ENCODE results near the gene EFHD2. TPM values are rescaled to one million over a fixed set of nuclear protein-coding genes. Genes with fewer than 3 reads are reported as not detected.

The EFHD2 gene
- total RNA-seq, 2 donors from 2014 or later, result 36.0 to 71.3 TPM

DNA sequence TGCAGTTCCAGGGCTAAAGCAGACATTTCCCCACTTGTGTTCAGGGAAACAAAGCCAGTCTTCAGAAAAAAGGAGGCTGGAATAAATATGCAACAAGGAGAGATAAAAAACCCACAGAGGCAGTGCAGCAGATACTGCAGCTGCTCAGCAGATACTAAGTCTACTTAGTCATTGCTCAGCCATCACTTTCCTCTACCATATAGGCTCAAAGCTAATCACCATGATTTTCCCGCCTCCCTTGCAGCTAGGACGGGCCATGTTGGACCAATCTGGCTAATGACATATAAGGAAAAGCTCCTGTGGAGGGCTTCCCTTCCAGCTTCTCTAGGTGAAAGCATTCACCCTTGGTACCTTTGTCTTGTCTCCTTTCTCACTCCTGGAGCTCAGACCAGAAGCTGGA lies 10.0 kb upstream of the EFHD2 start:
- Histone ChIP-seq H3K9me3 (peaks cover 6% of the 10 kb centered on the region), H3K4me1 (ENCODE audit: control insufficient read depth in 1 of 2, low read depth in 2 of 2) (peaks cover 0 to 9% of the 10 kb centered on the region in 2 donors), H3K4me3 (no peak overlapping the region), H3K27ac (no peak overlapping the region), H3K27me3 (replicated peaks; ENCODE audit: insufficient read depth) (no peaks in the 10 kb centered on the region), H3K36me3 (no peaks in the 10 kb centered on the region)
- DNase-seq (ENCODE audit: low spot score) (no peak), ATAC-seq (ENCODE audit: insufficient number of reproducible peaks, low FRiP score, low read depth) (no peak)
- TF ChIP-seq, protein P1, sequence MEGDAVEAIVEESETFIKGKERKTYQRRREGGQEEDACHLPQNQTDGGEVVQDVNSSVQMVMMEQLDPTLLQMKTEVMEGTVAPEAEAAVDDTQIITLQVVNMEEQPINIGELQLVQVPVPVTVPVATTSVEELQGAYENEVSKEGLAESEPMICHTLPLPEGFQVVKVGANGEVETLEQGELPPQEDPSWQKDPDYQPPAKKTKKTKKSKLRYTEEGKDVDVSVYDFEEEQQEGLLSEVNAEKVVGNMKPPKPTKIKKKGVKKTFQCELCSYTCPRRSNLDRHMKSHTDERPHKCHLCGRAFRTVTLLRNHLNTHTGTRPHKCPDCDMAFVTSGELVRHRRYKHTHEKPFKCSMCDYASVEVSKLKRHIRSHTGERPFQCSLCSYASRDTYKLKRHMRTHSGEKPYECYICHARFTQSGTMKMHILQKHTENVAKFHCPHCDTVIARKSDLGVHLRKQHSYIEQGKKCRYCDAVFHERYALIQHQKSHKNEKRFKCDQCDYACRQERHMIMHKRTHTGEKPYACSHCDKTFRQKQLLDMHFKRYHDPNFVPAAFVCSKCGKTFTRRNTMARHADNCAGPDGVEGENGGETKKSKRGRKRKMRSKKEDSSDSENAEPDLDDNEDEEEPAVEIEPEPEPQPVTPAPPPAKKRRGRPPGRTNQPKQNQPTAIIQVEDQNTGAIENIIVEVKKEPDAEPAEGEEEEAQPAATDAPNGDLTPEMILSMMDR (IDR thresholded peaks at IDR 0.05), result no peak

DNA sequence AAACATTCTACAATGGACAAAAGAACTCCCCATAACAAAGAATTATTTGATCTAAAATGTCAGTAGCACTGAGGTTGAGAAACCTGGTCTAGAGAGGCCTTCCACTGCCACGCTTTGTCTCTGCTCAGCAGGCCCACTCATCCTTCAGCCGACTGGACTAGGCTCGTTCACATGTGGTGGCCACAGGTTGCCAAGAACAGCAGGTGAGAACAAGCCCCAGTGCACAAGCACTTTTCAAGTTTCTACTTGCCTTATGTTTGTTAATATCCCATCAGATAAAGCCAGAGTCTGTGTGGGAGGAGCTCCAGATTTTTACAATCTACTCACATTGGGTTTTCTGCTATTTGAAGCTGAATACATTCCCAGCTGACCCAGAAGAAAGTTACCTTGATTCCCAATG lies 9.1 kb upstream of the EFHD2 start:
- no peak overlapping the region for H3K27ac ChIP-seq
- peaks cover 6% of the 10 kb centered on the region for H3K9me3 ChIP-seq
- peaks cover 0 to 9% of the 10 kb centered on the region in 2 donors for H3K4me1 ChIP-seq (ENCODE audit: control insufficient read depth in 1 of 2, low read depth in 2 of 2)
- H3K27me3 ChIP-seq (replicated peaks; ENCODE audit: insufficient read depth), result no peaks in the 10 kb centered on the region
- H3K4me3 ChIP-seq, result no peak overlapping the region
- no peaks in the 10 kb centered on the region for H3K36me3 ChIP-seq
- DNase-seq (ENCODE audit: low spot score), result no peak
- ATAC-seq (ENCODE audit: insufficient number of reproducible peaks, low FRiP score, low read depth), result no peak
- TF ChIP-seq, protein P1 (IDR thresholded peaks at IDR 0.05), result no peak

DNA sequence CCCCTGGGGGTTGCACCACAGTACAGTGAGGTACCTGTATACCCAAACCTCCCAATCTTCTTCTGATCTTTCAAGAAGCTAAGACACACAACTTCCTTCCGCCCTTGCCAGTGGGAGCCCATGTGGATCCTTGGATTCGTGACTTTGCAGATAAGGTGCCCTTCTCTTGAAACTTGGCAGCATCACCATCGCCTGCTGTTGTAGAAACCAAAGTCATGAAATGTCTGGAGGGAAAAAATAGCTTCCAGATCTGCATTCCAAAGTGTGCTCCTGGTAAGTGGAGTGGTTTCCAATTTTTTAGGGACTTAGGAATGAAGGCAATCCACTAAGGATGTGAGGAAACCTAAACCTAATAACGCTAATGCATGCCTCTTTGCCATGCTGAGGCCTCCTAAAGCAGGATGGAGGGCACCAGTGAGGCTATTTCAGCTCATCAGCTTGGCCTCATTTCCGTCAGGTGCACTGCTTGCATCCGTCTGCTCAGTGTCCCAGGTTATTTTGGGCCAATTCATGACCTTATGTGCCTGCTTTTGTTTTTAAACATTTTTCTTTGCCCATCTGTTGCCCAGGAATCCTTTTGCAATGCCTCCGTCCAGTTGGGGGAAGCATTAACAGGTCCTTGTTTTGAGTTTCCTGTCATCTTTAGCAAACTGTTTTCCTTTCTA lies 8.2 kb upstream of the EFHD2 start:
- ATAC-seq (ENCODE audit: insufficient number of reproducible peaks, low FRiP score, low read depth) (no peak), DNase-seq (ENCODE audit: low spot score) (no peak)
- Histone ChIP-seq H3K4me3 (no peak overlapping the region), H3K4me1 (ENCODE audit: control insufficient read depth in 1 of 2, low read depth in 2 of 2) (peaks cover 0 to 9% of the 10 kb centered on the region in 2 donors), H3K36me3 (no peaks in the 10 kb centered on the region), H3K27ac (no peak overlapping the region), H3K9me3 (peaks cover 6% of the 10 kb centered on the region), H3K27me3 (replicated peaks; ENCODE audit: insufficient read depth) (no peaks in the 10 kb centered on the region)
- TF ChIP-seq, protein P1 (IDR thresholded peaks at IDR 0.05), result no peak

DNA sequence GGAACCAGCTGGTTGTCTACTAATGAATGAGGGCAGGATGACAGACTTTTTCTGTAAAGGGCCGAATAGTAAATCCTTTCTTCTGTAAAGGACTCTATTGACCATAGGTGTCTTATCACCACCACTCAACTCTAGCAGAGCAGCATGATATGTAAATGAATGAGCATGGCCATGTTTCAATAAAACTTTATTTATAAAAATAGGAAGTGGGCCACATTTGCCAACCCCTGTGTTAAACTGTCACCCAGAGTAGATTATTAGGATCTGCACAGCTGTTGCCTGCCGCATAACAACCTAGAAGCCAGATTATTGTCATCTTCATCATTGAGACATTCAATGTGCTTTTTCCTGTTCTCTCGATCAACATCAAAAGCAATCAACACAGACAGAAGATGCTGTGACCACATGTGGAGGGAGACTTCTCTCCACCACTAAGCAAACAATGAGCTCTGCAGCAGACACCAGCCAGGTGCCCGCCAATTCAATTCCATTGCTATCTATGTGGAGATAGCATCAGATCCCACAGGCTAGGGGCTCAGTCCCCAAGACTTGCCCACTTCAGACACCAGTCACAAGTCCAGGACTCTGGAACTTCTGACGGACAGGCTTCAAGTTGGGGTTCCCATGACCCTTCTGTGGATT lies 6.8 kb upstream of the EFHD2 start:
- Histone ChIP-seq H3K36me3 (no peaks in the 10 kb centered on the region), H3K27me3 (replicated peaks; ENCODE audit: insufficient read depth) (no peaks in the 10 kb centered on the region), H3K4me3 (no peak overlapping the region), H3K9me3 (peaks cover 6% of the 10 kb centered on the region), H3K4me1 (ENCODE audit: control insufficient read depth in 1 of 2, low read depth in 2 of 2) (peaks cover 5 to 23% of the 10 kb centered on the region in 2 donors), H3K27ac (no peak overlapping the region)
- no peak for DNase-seq (ENCODE audit: low spot score)
- TF ChIP-seq, protein P1 (IDR thresholded peaks at IDR 0.05), result no peak
- no peak for ATAC-seq (ENCODE audit: insufficient number of reproducible peaks, low FRiP score, low read depth)

DNA sequence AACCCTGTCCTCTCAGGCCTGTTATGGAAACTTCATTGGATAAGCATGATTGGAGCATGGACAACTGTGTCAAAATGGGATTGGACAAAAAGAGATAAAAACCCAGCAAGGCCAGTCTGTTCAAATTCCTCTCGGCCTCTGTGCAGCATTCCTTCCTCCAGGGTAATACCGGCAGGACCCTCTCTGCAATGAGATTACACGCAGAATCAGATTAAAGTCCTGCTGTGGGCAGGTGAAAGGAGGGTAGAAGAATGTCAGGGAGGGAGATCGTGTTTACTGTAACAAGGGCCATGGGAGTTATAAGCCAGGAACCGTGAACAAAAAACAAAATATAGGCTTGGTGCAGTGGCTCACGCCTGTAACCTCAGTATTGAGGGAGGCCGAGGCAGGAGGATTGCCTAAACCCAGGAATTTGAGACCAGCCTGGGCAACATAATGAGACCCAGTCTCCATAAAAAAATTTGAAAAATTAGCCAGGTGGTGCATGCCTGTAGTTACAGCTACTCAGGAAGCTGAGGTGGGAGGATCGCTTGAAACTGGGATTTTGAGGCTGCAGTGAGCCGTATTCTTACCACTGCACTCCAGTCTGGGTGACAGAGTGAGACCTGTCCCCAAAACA lies 5.6 kb upstream of the EFHD2 start:
- H3K4me3 ChIP-seq, result no peak overlapping the region
- ATAC-seq (ENCODE audit: insufficient number of reproducible peaks, low FRiP score, low read depth) (no peak), DNase-seq (ENCODE audit: low spot score) (no peak)

More for the DNA sequence above, 5.6 kb upstream of the EFHD2 start:
- H3K4me1 ChIP-seq (ENCODE audit: control insufficient read depth in 1 of 2, low read depth in 2 of 2), result peaks cover 5 to 28% of the 10 kb centered on the region in 2 donors
- TF ChIP-seq, protein P1 (IDR thresholded peaks at IDR 0.05), result no peak
- peaks cover 6% of the 10 kb centered on the region for H3K9me3 ChIP-seq
- no peaks in the 10 kb centered on the region for H3K27me3 ChIP-seq (replicated peaks; ENCODE audit: insufficient read depth)
- H3K27ac ChIP-seq, result no peak overlapping the region
- no peaks in the 10 kb centered on the region for H3K36me3 ChIP-seq
